Gastrocnemius medialis (tissue), 4 donors: ENCODE results near the gene REXO4. TPM values are rescaled to one million over a fixed set of nuclear protein-coding genes. Genes with fewer than 3 reads are reported as not detected.
A peak's percentile ranks its signal among the peaks of the same experiment; 100 is the strongest.

ENCODE experiments used
- ATAC-seq, 2 donors: fragments of 150-250 bp; one replicate each; pipeline ENCODE4 v1.9.1; 2016
- DNase-seq, 2 donors: peaks; one replicate each; pipeline ENCODE4 v3.0.0-alpha.2; 2019
- H3K27ac ChIP-seq, 4 donors: fragments of 200-600 bp; sonication (generic); 1 replicate in 1 of 4; 2 replicates in 3 of 4; pipeline ENCODE4 v1.5.1; 2016 to 2018; ENCODE audit warnings: mild to moderate bottlenecking in 2 of 4, moderate library complexity in 1 of 4
- H3K27me3 ChIP-seq, 3 donors: fragments of 200-600 bp; sonication (generic) in 2 of 3; 1 replicate in 1 of 3; 2 replicates in 2 of 3; pipeline versions ENCODE4 v1.5.1 to v1.6.0; 2016 to 2019; ENCODE audit warnings: mild to moderate bottlenecking in 1 of 3, moderate library complexity in 1 of 3
- H3K36me3 ChIP-seq, 2 donors: fragments of 200-600 bp; sonication (generic) in 1 of 2; one replicate each; pipeline ENCODE4 v1.5.1; 2017 to 2018
- H3K4me1 ChIP-seq, 2 donors: fragments of 200-600 bp; sonication (generic) in 1 of 2; one replicate each; pipeline ENCODE4 v1.5.1; 2016 to 2017; ENCODE audit warnings: mild to moderate bottlenecking in 2 of 2
- H3K4me3 ChIP-seq, 4 donors: fragments of 200-600 bp; sonication (generic) in 3 of 4; 1 replicate in 1 of 4; 2 replicates in 3 of 4; pipeline ENCODE4 v1.5.1; 2016 to 2019; ENCODE audit warnings: mild to moderate bottlenecking in 2 of 4
- H3K9me3 ChIP-seq, 3 donors: fragments of 200-600 bp; sonication (generic) in 2 of 3; 1 replicate in 1 of 3; 2 replicates in 2 of 3; pipeline ENCODE4 v1.5.1; 2016 to 2019
- POLR2A ChIP-seq, 2 donors: fragments of 450-650 bp; IDR thresholded peaks; one replicate each; pipeline ENCODE4 v1.6.1; 2017; ENCODE audit warnings: antibody characterized with exemption in 2 of 2, mild to moderate bottlenecking in 2 of 2, moderate library complexity in 2 of 2
- in situ Hi-C, 4 donors: fragments of 200-750 bp; cut with MboI; loops; one replicate each; pipeline versions ENCODE4 v1.15.0 to v1.8.0; 2017; ENCODE audit warnings: low sequenced_read_pairs in 4 of 4
- intact Hi-C: fragments of 100-400 bp; cut with DNase I; formaldehyde crosslinking; loops from one replicate; pipeline ENCODE4 v1.15.1; 2023; ENCODE audit warnings: low total_unique reads
- total RNA-seq, 4 donors: library from RNA; depleted of rRNA; stranded (reverse); fragments of >200 nt; gene quantifications; one replicate each; pipeline versions ENCODE4 v1.1.0 to v1.2.3, GENCODE V29; 2016
- TF ChIP-seq, protein P1 (sequence below), 5 experiments: fragments of 450-650 bp in 3 of 5; fragments of 200-600 bp in 2 of 5; sonication (generic) in 2 of 5; IDR thresholded peaks in 4 of 5; conservative IDR thresholded peaks in 1 of 5; 1 replicate in 4 of 5; 2 replicates in 1 of 5; pipeline ENCODE4 v1.5.1; 2016 to 2019; ENCODE audit warnings: antibody characterized with exemption in 5 of 5, mild to moderate bottlenecking in 3 of 5, moderate library complexity in 3 of 5

The REXO4 gene
- total RNA-seq, 4 donors from 2014 or later: 26.1 to 42.5 (median 34.6) TPM

DNA sequence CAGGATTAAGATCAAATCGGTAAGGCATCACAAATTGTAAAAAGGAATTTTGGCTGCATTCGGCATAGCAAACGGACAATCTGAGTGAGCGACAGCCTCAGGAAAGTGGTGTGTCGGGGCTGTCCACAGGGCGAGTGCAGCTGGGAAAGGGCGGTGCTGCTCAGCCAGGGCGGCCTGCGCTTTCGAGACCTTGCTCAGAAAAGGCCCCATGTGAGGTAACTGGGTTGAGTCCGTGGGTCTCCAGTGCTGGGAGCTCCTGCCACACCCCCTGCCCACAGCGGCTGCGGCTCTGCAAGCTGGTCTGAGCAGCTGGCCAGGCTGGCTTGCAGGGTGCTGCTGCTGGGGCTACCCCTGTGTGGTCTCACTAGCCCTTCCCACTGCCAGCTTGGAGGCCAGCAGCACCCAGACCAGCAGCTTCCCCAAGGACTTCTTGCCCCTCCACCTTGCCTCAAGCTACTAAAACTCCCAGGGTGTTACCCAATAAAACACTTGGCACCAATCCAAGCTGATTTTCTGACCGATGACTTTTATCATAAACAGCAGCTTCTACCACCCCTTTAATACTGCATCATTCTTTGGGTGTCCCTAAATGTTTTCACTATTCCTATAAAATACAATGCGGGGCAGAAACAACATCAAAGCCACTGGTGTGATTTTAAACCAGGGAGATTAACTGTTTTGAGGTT, 55.3 kb downstream of the REXO4 start:
- no peak for TF ChIP-seq POLR2A (IDR thresholded peaks at IDR 0.05)
- TF ChIP-seq, protein P1, sequence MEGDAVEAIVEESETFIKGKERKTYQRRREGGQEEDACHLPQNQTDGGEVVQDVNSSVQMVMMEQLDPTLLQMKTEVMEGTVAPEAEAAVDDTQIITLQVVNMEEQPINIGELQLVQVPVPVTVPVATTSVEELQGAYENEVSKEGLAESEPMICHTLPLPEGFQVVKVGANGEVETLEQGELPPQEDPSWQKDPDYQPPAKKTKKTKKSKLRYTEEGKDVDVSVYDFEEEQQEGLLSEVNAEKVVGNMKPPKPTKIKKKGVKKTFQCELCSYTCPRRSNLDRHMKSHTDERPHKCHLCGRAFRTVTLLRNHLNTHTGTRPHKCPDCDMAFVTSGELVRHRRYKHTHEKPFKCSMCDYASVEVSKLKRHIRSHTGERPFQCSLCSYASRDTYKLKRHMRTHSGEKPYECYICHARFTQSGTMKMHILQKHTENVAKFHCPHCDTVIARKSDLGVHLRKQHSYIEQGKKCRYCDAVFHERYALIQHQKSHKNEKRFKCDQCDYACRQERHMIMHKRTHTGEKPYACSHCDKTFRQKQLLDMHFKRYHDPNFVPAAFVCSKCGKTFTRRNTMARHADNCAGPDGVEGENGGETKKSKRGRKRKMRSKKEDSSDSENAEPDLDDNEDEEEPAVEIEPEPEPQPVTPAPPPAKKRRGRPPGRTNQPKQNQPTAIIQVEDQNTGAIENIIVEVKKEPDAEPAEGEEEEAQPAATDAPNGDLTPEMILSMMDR (IDR thresholded peaks at IDR 0.05 in 4 of 5, conservative IDR thresholded peaks at IDR 0.05 in 1 of 5): no peak
- no peak overlapping the region for H3K4me3 ChIP-seq
- in situ Hi-C loops: no loop called here
- DNase-seq: no peak
- ATAC-seq: no peak
- no peak overlapping the region for H3K27ac ChIP-seq
- H3K36me3 ChIP-seq: peaks cover 0 to 77% of the 10 kb centered on the region in 2 donors
- peaks cover 0 to 11% of the 10 kb centered on the region in 2 donors for H3K4me1 ChIP-seq
- no peaks in the 10 kb centered on the region for H3K9me3 ChIP-seq
- intact Hi-C loops: no loop called here
- no peaks in the 10 kb centered on the region for H3K27me3 ChIP-seq

DNA sequence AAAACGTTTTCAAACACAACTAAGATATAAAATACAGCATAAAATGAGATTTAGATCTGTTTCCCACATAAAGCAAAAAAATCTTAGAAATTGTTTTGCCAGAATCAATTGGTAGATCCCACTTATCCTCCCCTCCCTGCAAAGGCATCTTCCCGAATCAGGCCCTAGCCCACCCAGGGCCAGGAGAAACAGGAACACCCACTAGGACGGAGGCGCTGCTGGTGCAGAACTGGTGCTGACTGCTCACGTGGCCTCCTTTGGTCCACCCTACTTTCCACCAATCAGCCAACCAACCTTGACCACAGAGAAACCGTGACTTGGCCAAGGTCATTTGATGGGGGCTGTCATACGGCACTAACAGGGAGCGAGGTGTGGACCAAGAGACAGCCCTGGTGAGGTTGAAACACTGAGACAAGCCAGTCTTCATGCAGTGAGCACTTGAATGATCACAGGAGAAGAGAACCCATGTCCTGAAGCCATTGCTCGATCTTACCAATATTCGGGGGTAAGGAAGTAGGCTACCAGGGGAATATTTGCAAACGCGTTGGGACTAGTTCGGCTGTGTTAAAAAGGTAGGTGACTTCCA, 56.2 kb downstream of the REXO4 start:
- no peak for DNase-seq
- TF ChIP-seq POLR2A (IDR thresholded peaks at IDR 0.05): no peak
- TF ChIP-seq, protein P1 (IDR thresholded peaks at IDR 0.05 in 4 of 5, conservative IDR thresholded peaks at IDR 0.05 in 1 of 5): no peak

DNA sequence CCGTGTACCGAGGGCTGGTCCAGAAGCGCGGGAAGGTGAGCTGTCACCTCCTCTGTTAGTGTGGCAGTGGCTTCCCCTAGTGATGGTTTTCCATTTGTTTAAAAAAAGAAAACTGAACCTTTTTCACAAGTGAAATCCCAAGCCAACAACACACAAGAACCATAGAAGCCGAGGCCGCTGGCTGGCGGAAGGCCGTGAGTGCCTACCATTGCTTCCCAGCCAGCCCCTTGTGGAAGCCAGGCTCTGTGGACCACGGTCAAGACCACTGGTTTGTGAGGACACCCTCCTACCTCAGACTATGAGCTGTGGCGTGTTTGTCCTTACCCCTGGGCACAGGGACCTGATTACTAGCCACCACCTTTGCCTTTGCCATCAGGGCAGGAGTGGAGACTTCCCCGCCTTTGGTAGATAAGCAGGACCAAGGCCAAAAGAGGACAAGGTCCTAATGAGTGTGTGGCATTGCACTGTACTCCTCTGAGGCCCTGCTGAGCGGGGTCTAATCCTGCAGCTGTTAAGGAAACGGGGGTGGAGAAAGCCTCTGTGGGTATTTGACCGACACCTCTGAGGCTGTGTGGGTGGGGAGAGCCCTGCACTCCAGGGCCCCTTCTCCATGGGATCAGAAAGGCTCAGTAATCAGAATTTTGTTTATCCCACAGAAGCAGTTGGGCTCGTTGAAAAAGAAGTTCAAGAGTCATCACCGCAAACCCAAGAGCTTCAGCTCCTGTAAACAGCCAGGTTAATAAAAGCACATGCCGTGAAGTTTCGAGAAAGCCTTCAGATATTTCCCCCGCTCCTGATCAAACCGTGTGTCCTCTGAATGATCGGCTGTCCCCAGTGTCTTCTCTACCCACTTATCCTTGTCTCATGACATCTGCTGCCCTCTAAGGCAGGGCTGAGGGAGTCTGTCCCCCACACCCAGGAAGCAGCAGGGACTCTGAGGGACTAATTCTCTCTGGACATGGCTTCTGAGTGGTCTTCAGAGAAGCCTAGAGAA, 57.1 kb downstream of the REXO4 start:
- Histone ChIP-seq H3K27me3 (no peaks in the 10 kb centered on the region), H3K27ac (no peak overlapping the region), H3K36me3 (peaks cover 0 to 60% of the 10 kb centered on the region in 2 donors), H3K4me1 (peaks cover 8 to 14% of the 10 kb centered on the region in 2 donors), H3K9me3 (no peaks in the 10 kb centered on the region), H3K4me3 (no peak overlapping the region)
- no peak for TF ChIP-seq POLR2A (IDR thresholded peaks at IDR 0.05)
- TF ChIP-seq, protein P1 (IDR thresholded peaks at IDR 0.05 in 4 of 5, conservative IDR thresholded peaks at IDR 0.05 in 1 of 5): no peak
- intact Hi-C loops (no loop called here), in situ Hi-C loops (no loop called here)
- ATAC-seq (no peak), DNase-seq (no peak)

More for the DNA sequence above, 56.2 kb downstream of the REXO4 start:
- H3K36me3 ChIP-seq: peaks cover 0 to 69% of the 10 kb centered on the region in 2 donors
- no peak overlapping the region for H3K27ac ChIP-seq
- no peak for ATAC-seq
- no peak overlapping the region for H3K4me3 ChIP-seq
- intact Hi-C loops (no loop called here), in situ Hi-C loops (no loop called here)
- H3K27me3 ChIP-seq: no peaks in the 10 kb centered on the region
- no peaks in the 10 kb centered on the region for H3K9me3 ChIP-seq
- peaks cover 6 to 13% of the 10 kb centered on the region in 2 donors for H3K4me1 ChIP-seq

DNA sequence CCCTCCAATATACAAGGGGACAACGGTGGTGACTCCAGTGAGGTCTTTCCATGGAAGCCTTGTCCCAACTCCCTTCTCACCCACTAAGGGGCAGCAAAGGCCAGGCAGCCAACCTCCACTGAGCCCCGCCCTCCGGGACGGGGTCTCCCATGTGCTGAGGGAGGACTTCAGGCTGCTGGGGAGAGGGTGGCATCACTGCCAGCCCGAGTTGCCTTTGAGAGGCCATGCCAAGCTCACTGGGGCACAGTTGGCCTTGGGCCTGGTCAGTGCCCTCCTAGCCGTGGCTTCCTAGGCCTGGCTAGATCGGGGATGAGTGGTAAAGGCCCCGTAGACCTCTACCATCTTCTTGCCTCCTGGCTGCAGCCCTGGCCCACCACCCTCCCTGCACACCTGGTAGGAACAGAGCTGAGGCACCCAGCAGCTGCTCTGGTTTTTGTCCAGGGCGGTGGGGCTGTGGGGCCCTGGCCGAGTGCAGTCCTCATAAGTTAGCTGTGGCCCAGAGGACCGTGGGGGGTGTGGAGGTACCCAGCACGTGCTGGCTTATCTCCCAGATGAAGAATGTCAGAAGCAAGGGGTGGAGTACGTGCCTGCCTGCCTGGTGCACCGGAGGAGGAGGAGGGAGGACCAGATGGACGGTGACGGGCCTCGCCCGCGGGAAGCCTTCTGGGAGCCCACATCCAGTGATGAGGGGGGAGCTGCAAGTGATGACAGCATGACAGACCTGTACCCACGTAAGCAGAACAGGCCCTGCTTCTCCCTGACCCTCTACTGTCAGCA, 58.2 kb downstream of the REXO4 start:
- H3K36me3 ChIP-seq: peaks cover 0 to 51% of the 10 kb centered on the region in 2 donors
- H3K9me3 ChIP-seq: no peaks in the 10 kb centered on the region
- intact Hi-C loops: no loop called here
- no peak for TF ChIP-seq POLR2A (IDR thresholded peaks at IDR 0.05)
- TF ChIP-seq, protein P1 (IDR thresholded peaks at IDR 0.05 in 4 of 5, conservative IDR thresholded peaks at IDR 0.05 in 1 of 5): peak in 2 of 5 experiments; percentile 11 to 13
- H3K4me3 ChIP-seq: no peak overlapping the region
- H3K27me3 ChIP-seq: no peaks in the 10 kb centered on the region
- no peak for DNase-seq
- in situ Hi-C loops: no loop called here
- no peak overlapping the region for H3K27ac ChIP-seq
- H3K4me1 ChIP-seq: peaks cover 18 to 25% of the 10 kb centered on the region in 2 donors
- no peak for ATAC-seq
